Measurements from ENCODE around the gene DSP. TPM values are rescaled to one million over a fixed set of nuclear protein-coding genes. Genes with fewer than 3 reads are reported as not detected.

The DSP gene
- total RNA-seq, 2 experiments from 2014 or later: 0.06 TPM; not detected in 1

- BruUV-seq (replicated peaks): no TSS peak
- ChIA-PET POLR2A (interaction anchor here (1.4 kb wide), 1 partner anchor 11 kb away, joined by 5 read pairs; no protein-coding TSS in a partner anchor), CTCF (ENCODE audit: unreplicated experiment) (no interaction called here)
- Histone ChIP-seq H3K27ac (ENCODE audit: low read depth, low read length, poor library complexity, severe bottlenecking) (no peak overlapping the region), H3K36me3 (ENCODE audit: insufficient read depth, low read length) (no peaks in the 10 kb centered on the region), H3K9me2 (ENCODE audit: insufficient read depth, low read length) (no peaks in the 10 kb centered on the region), H3K9me3 (ENCODE audit: low read length) (no peaks in the 10 kb centered on the region), H3K4me1 (ENCODE audit: insufficient read depth, low read length, poor library complexity, severe bottlenecking) (no peaks in the 10 kb centered on the region), H2AFZ (ENCODE audit: low read length) (no peak overlapping the region), H3K4me2 (ENCODE audit: low read length) (no peak overlapping the region), H3K79me2 (ENCODE audit: insufficient read depth, low read depth, low read length) (no peaks in the 10 kb centered on the region), H4K20me1 (ENCODE audit: insufficient read depth, low read length) (no peaks in the 10 kb centered on the region), H3K4me3 (ENCODE audit: low read depth, low read length, poor library complexity, severe bottlenecking) (no peak overlapping the region)
- no peak for DNase-seq (ENCODE audit: low spot score)
- intact Hi-C loops (cut with micrococcal nuclease; ENCODE audit: unreplicated experiment): no loop called here
- TF ChIP-seq EZH2phosphoT487 (IDR thresholded peaks at IDR 0.05; ENCODE audit: borderline replicate concordance, low read depth, low read length) (no peak), CTCF (conservative IDR thresholded peaks at IDR 0.05; ENCODE audit: low read length) (no peak)
Measured at GRCh38 chr6:7545316-7546019, 4.0 kb downstream of the DSP start.

GRCh38 chr6:7546020-7546369 lies 4.5 kb downstream of the DSP start:
- Histone ChIP-seq H4K20me1 (ENCODE audit: insufficient read depth, low read length) (no peaks in the 10 kb centered on the region), H3K4me2 (ENCODE audit: low read length) (no peak overlapping the region), H2AFZ (ENCODE audit: low read length) (no peak overlapping the region), H3K9me3 (ENCODE audit: low read length) (no peaks in the 10 kb centered on the region), H3K9me2 (ENCODE audit: insufficient read depth, low read length) (no peaks in the 10 kb centered on the region), H3K4me3 (ENCODE audit: low read depth, low read length, poor library complexity, severe bottlenecking) (no peak overlapping the region), H3K79me2 (ENCODE audit: insufficient read depth, low read depth, low read length) (no peaks in the 10 kb centered on the region), H3K36me3 (ENCODE audit: insufficient read depth, low read length) (no peaks in the 10 kb centered on the region), H3K4me1 (ENCODE audit: insufficient read depth, low read length, poor library complexity, severe bottlenecking) (no peaks in the 10 kb centered on the region), H3K27ac (ENCODE audit: low read depth, low read length, poor library complexity, severe bottlenecking) (no peak overlapping the region)
- no TSS peak for BruUV-seq (replicated peaks)
- POLR2A ChIA-PET: interaction anchor here (0.6 to 1.4 kb wide), 2 partner anchors 11 to 89 kb away, joined by 3 to 5 read pairs; no protein-coding TSS in a partner anchor
- intact Hi-C loops (cut with micrococcal nuclease; ENCODE audit: unreplicated experiment): no loop called here
- no peak for DNase-seq (ENCODE audit: low spot score)
- CTCF ChIA-PET (ENCODE audit: unreplicated experiment): no interaction called here
- TF ChIP-seq EZH2phosphoT487 (IDR thresholded peaks at IDR 0.05; ENCODE audit: borderline replicate concordance, low read depth, low read length): no peak
- no peak for TF ChIP-seq CTCF (conservative IDR thresholded peaks at IDR 0.05; ENCODE audit: low read length)

GRCh38 chr6:7546383-7546782 lies 4.9 kb downstream of the DSP start:
- intact Hi-C loops (cut with micrococcal nuclease; ENCODE audit: unreplicated experiment): no loop called here
- TF ChIP-seq EZH2phosphoT487 (IDR thresholded peaks at IDR 0.05; ENCODE audit: borderline replicate concordance, low read depth, low read length) (no peak), CTCF (conservative IDR thresholded peaks at IDR 0.05; ENCODE audit: low read length) (no peak)
- Histone ChIP-seq H3K9me2 (ENCODE audit: insufficient read depth, low read length) (no peaks in the 10 kb centered on the region), H3K36me3 (ENCODE audit: insufficient read depth, low read length) (no peaks in the 10 kb centered on the region), H3K27ac (ENCODE audit: low read depth, low read length, poor library complexity, severe bottlenecking) (no peak overlapping the region), H3K9me3 (ENCODE audit: low read length) (no peaks in the 10 kb centered on the region), H2AFZ (ENCODE audit: low read length) (no peak overlapping the region), H4K20me1 (ENCODE audit: insufficient read depth, low read length) (no peaks in the 10 kb centered on the region), H3K79me2 (ENCODE audit: insufficient read depth, low read depth, low read length) (no peaks in the 10 kb centered on the region), H3K4me1 (ENCODE audit: insufficient read depth, low read length, poor library complexity, severe bottlenecking) (no peaks in the 10 kb centered on the region), H3K4me3 (ENCODE audit: low read depth, low read length, poor library complexity, severe bottlenecking) (no peak overlapping the region), H3K4me2 (ENCODE audit: low read length) (no peak overlapping the region)
- ChIA-PET CTCF (ENCODE audit: unreplicated experiment) (no interaction called here), POLR2A (interaction anchor here (0.6 to 1.4 kb wide), 2 partner anchors 12 to 88 kb away, joined by 3 to 5 read pairs; no protein-coding TSS in a partner anchor)
- no TSS peak for BruUV-seq (replicated peaks)
- DNase-seq (ENCODE audit: low spot score): no peak

All from OCI-LY7 (cell line).